ENCODE results near the gene RELN.

The RELN gene

DNA sequence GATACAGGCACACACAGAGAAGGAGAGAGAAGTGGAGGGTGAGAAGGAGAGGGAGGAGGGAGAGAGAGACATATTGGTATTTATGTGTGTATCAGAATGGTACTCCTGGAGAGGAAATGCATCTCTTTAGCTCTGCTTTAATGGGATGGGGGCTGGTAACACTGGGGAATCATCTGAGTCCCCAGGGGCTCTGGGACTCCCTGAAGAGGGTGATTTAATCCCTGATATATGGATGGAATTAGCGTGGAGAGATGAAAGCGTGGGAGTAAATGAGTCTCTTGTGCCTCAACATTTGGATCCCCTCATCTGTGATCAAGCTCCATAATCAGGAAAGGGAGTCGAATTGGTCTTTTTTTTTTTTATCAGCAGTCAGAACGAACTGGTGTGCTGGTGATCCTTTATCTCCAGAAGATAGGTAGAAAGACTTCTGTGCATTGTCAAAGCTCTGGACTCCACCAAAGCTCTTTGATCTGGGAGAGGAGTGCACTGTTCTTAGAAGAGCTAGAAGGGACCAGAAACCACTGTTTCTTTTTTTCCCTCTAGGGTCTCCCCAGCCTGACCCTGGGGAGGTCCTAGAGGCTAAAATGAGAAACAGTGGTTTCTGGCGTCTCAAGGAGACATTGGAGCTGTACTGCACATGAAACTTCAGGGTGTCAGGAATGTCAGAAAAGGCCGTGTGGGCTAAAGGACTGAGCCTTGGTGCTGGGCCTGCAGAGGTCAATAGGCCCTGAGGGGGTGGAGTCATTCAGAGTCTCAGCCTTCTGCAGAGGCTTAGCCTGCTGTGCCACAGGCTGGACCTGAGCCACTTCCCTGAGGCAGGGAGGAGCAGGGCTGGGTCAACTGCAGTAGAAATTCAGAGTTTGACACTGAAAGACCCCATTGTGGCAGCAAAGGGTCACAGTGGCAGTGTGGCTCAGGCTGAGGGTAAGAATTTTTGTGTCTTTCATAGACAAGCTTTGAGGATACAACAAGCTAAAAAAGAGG lies 309.0 kb downstream of the RELN start:
- no peaks in the 10 kb centered on the region for H3K9me3 ChIP-seq (ENCODE audit: insufficient read depth, low read depth, low read length)
- H3K4me2 ChIP-seq (ENCODE audit: low read length): no peak overlapping the region
- H2BK120ac ChIP-seq (ENCODE audit: insufficient read depth, low read length, poor library complexity): no peak overlapping the region
- H2AFZ ChIP-seq (ENCODE audit: insufficient read depth, low read length, poor library complexity): no peak overlapping the region
- no peak overlapping the region for H3K9ac ChIP-seq (ENCODE audit: low read length)
- H2BK5ac ChIP-seq (ENCODE audit: low read depth, low read length, poor library complexity): no peak overlapping the region
- no peak overlapping the region for H3K14ac ChIP-seq (ENCODE audit: low read length)
- H3K4me3 ChIP-seq (ENCODE audit: low read depth, low read length): no peak overlapping the region
- WGBS (ENCODE audit: extremely low coverage, insufficient coverage, insufficient read length): no CpG with 5 or more reads among the region's 6 CpGs
- no peak overlapping the region for H4K91ac ChIP-seq (ENCODE audit: low read depth, low read length)
- no peak overlapping the region for H3K23ac ChIP-seq (ENCODE audit: low read length)
- H3K4me1 ChIP-seq (ENCODE audit: control insufficient read depth in 1 of 2, insufficient read depth in 2 of 2, low read length in 2 of 2): peaks cover 2 to 6% of the 10 kb centered on the region in 2 experiments
- H3K18ac ChIP-seq (ENCODE audit: low read length): no peak overlapping the region
- H3K4ac ChIP-seq (ENCODE audit: low read depth, low read length): no peak overlapping the region
- no peaks in the 10 kb centered on the region for H3K79me2 ChIP-seq (ENCODE audit: control insufficient read depth, insufficient read depth, low read length, poor library complexity)
- DNase-seq: no peak
- no peaks in the 10 kb centered on the region for H3K79me1 ChIP-seq (ENCODE audit: low read length)
- H4K12ac ChIP-seq (ENCODE audit: low read depth, low read length): no peak overlapping the region
- no peak overlapping the region for H4K8ac ChIP-seq (ENCODE audit: low read depth, low read length)
- no peaks in the 10 kb centered on the region for H3K36me3 ChIP-seq (ENCODE audit: control insufficient read depth in 1 of 2, insufficient read depth in 2 of 2, low read length in 2 of 2)
- no peaks in the 10 kb centered on the region for H3K27me3 ChIP-seq (ENCODE audit: insufficient read depth, low read length)
- no peak overlapping the region for H3K27ac ChIP-seq (ENCODE audit: low read depth, low read length)
- H2AK5ac ChIP-seq (ENCODE audit: low read length): no peak overlapping the region
- no peak overlapping the region for H2BK12ac ChIP-seq (ENCODE audit: low read length)

DNA sequence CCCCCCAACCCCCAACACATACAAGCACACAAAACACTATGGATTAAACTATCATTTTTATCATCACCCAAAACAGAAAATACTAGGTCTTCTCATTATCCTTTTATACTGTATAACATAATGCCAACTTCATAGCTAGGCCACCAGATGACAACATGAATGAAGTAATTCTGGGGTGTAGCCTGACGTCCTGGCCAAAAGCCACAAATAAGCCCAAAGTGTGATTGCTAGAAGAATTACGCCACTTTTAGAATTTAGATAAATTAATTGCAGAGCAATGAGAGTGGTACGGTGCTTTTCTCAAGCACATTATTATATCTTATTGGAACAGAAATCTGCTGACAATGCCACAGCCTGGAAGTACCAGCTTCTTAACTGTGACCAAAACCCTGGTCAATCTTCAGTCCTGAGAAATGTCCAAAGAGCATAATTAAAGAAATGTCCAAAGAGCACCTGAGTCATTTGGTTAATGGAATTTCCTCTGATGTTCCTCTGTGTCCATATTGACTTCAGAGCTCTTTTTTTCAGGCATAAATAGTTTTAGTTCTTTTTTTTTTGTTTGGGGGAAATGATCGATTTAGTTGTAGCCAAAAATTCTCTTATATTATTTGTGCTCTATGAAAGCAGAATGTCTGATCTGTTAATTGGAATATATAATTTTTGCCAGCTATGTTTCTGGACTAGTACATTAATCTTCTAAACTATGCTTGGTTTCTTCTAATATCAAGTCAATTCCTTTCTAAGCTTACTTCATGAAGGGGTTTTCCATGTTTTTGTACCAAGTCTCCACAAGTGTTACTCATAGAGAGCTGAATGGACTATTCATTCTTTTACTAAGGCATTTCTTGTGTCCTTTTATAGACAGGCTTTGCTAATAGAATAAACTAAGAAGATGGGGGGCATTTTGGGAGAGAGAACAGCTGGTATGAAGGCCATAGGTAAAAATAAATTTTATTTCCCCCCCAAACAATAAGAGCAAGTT lies 310.0 kb downstream of the RELN start:
- Histone ChIP-seq H4K12ac (ENCODE audit: low read depth, low read length) (no peak overlapping the region), H3K79me2 (ENCODE audit: control insufficient read depth, insufficient read depth, low read length, poor library complexity) (no peaks in the 10 kb centered on the region), H3K27me3 (ENCODE audit: insufficient read depth, low read length) (no peaks in the 10 kb centered on the region), H2BK120ac (ENCODE audit: insufficient read depth, low read length, poor library complexity) (no peak overlapping the region), H3K9ac (ENCODE audit: low read length) (no peak overlapping the region), H2AFZ (ENCODE audit: insufficient read depth, low read length, poor library complexity) (no peak overlapping the region), H3K4ac (ENCODE audit: low read depth, low read length) (no peak overlapping the region), H4K91ac (ENCODE audit: low read depth, low read length) (no peak overlapping the region), H3K18ac (ENCODE audit: low read length) (no peak overlapping the region), H3K79me1 (ENCODE audit: low read length) (no peaks in the 10 kb centered on the region), H3K4me2 (ENCODE audit: low read length) (no peak overlapping the region), H3K9me3 (ENCODE audit: insufficient read depth, low read depth, low read length) (no peaks in the 10 kb centered on the region), H2BK5ac (ENCODE audit: low read depth, low read length, poor library complexity) (no peak overlapping the region), H2BK12ac (ENCODE audit: low read length) (no peak overlapping the region), H3K4me1 (ENCODE audit: control insufficient read depth in 1 of 2, insufficient read depth in 2 of 2, low read length in 2 of 2) (peaks cover 2 to 6% of the 10 kb centered on the region in 2 experiments), H2AK5ac (ENCODE audit: low read length) (no peak overlapping the region), H3K27ac (ENCODE audit: low read depth, low read length) (no peak overlapping the region), H3K4me3 (ENCODE audit: low read depth, low read length) (no peak overlapping the region), H3K23ac (ENCODE audit: low read length) (no peak overlapping the region), H3K14ac (ENCODE audit: low read length) (no peak overlapping the region), H3K36me3 (ENCODE audit: control insufficient read depth in 1 of 2, insufficient read depth in 2 of 2, low read length in 2 of 2) (no peaks in the 10 kb centered on the region), H4K8ac (ENCODE audit: low read depth, low read length) (no peak overlapping the region)
- no peak for DNase-seq
- WGBS (ENCODE audit: extremely low coverage, insufficient coverage, insufficient read length): no CpG with 5 or more reads among the region's 4 CpGs

DNA sequence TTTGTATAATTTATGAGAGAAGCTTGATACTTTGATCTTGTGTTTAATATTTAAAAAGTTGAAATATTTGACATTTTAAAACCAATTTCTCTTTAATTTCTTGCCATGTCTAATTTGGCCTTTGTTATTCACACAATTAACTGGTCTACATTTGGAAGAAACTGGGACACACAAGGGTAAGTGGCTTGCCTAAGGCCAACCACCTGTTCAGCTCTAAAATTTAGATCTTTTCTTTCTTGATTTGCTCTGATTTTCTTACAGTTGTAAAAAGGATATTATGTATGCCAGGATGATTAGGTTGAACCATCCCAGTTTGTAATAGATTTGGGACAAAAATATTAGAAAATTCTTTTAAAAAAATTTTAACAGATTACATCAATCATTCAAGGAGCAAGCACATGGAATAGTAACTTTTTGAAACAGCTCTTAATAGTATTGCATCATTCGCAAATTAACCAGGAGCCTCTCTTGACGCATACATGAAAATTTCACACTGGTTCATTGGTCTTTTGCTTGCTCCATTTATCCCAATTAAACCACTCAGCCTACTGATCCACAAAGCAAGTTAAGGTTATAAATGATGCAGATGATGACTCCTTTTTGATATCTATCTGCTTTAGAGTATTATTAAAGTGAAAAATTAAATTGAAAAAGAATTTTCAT lies 321.0 kb downstream of the RELN start:
- no peak overlapping the region for H3K18ac ChIP-seq (ENCODE audit: low read length)
- H3K9me3 ChIP-seq (ENCODE audit: insufficient read depth, low read depth, low read length): no peaks in the 10 kb centered on the region

DNA sequence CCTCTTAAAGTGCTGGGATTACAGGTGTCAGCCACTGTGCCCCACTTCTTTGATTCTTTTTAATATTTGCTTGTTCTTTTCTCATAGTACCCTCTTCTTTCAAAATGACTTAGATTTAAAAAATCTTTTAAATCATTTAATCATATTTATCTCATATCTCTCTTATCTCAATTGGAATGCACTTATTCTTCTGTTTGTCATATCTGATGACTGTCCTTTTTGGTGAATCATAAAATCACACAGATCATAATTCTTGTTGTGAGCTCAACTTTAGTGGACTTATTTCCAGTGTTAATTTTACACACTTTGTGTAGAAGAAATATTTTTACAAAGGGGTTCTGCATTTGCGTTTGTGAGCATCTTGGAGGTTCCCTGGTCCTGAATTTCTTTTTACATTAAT lies 323.1 kb downstream of the RELN start:
- Histone ChIP-seq H4K8ac (ENCODE audit: low read depth, low read length) (no peak overlapping the region), H2BK5ac (ENCODE audit: low read depth, low read length, poor library complexity) (no peak overlapping the region), H3K4me1 (ENCODE audit: control insufficient read depth in 1 of 2, insufficient read depth in 2 of 2, low read length in 2 of 2) (peaks cover 0 to 3% of the 10 kb centered on the region in 2 experiments), H2AK5ac (ENCODE audit: low read length) (no peak overlapping the region), H3K36me3 (ENCODE audit: control insufficient read depth in 1 of 2, insufficient read depth in 2 of 2, low read length in 2 of 2) (no peaks in the 10 kb centered on the region), H3K18ac (ENCODE audit: low read length) (no peak overlapping the region), H3K4me3 (ENCODE audit: low read depth, low read length) (no peak overlapping the region), H2BK120ac (ENCODE audit: insufficient read depth, low read length, poor library complexity) (no peak overlapping the region), H3K9ac (ENCODE audit: low read length) (no peak overlapping the region), H3K23ac (ENCODE audit: low read length) (no peak overlapping the region), H2AFZ (ENCODE audit: insufficient read depth, low read length, poor library complexity) (no peak overlapping the region), H3K27ac (ENCODE audit: low read depth, low read length) (no peak overlapping the region), H3K9me3 (ENCODE audit: insufficient read depth, low read depth, low read length) (no peaks in the 10 kb centered on the region), H4K91ac (ENCODE audit: low read depth, low read length) (no peak overlapping the region), H3K27me3 (ENCODE audit: insufficient read depth, low read length) (no peaks in the 10 kb centered on the region), H3K14ac (ENCODE audit: low read length) (no peak overlapping the region), H3K4ac (ENCODE audit: low read depth, low read length) (no peak overlapping the region), H3K4me2 (ENCODE audit: low read length) (no peak overlapping the region), H2BK12ac (ENCODE audit: low read length) (no peak overlapping the region), H3K79me1 (ENCODE audit: low read length) (no peaks in the 10 kb centered on the region), H4K12ac (ENCODE audit: low read depth, low read length) (no peak overlapping the region), H3K79me2 (ENCODE audit: control insufficient read depth, insufficient read depth, low read length, poor library complexity) (no peaks in the 10 kb centered on the region)
- no CpG with 5 or more reads among the region's 1 CpG for WGBS (ENCODE audit: extremely low coverage, insufficient coverage, insufficient read length)
- no peak for DNase-seq

More for the DNA sequence above, 321.0 kb downstream of the RELN start:
- no peak overlapping the region for H3K4me3 ChIP-seq (ENCODE audit: low read depth, low read length)
- H4K91ac ChIP-seq (ENCODE audit: low read depth, low read length): no peak overlapping the region
- no peak overlapping the region for H3K9ac ChIP-seq (ENCODE audit: low read length)
- no peak overlapping the region for H3K4me2 ChIP-seq (ENCODE audit: low read length)
- no peak overlapping the region for H2BK120ac ChIP-seq (ENCODE audit: insufficient read depth, low read length, poor library complexity)
- H4K12ac ChIP-seq (ENCODE audit: low read depth, low read length): no peak overlapping the region
- no peak overlapping the region for H2BK5ac ChIP-seq (ENCODE audit: low read depth, low read length, poor library complexity)
- H3K27me3 ChIP-seq (ENCODE audit: insufficient read depth, low read length): no peaks in the 10 kb centered on the region
- H3K4ac ChIP-seq (ENCODE audit: low read depth, low read length): no peak overlapping the region
- H3K36me3 ChIP-seq (ENCODE audit: control insufficient read depth in 1 of 2, insufficient read depth in 2 of 2, low read length in 2 of 2): no peaks in the 10 kb centered on the region
- WGBS (ENCODE audit: extremely low coverage, insufficient coverage, insufficient read length): no CpG with 5 or more reads among the region's 2 CpGs
- no peak overlapping the region for H2BK12ac ChIP-seq (ENCODE audit: low read length)
- peaks cover 0 to 1% of the 10 kb centered on the region in 2 experiments for H3K4me1 ChIP-seq (ENCODE audit: control insufficient read depth in 1 of 2, insufficient read depth in 2 of 2, low read length in 2 of 2)
- no peak overlapping the region for H3K27ac ChIP-seq (ENCODE audit: low read depth, low read length)
- no peak overlapping the region for H3K23ac ChIP-seq (ENCODE audit: low read length)
- no peak overlapping the region for H3K14ac ChIP-seq (ENCODE audit: low read length)
- H3K79me2 ChIP-seq (ENCODE audit: control insufficient read depth, insufficient read depth, low read length, poor library complexity): no peaks in the 10 kb centered on the region
- H3K79me1 ChIP-seq (ENCODE audit: low read length): no peaks in the 10 kb centered on the region
- DNase-seq: no peak
- no peak overlapping the region for H2AK5ac ChIP-seq (ENCODE audit: low read length)
- H2AFZ ChIP-seq (ENCODE audit: insufficient read depth, low read length, poor library complexity): no peak overlapping the region
- no peak overlapping the region for H4K8ac ChIP-seq (ENCODE audit: low read depth, low read length)
